GM12878 (cell line): ENCODE data around the gene RET. TPM values are rescaled to one million over a fixed set of nuclear protein-coding genes. Genes with fewer than 3 reads are reported as not detected.
A peak's percentile ranks its signal among the peaks of the same experiment; 100 is the strongest.

Experiments used
- ATAC-seq: fragments of 200-7000 bp; cut with Tn5 transposase; 3 replicates; pipeline ENCODE4 v1.9.1; 2020; ENCODE audit warnings: mild to moderate bottlenecking, moderate library complexity
- BruUV-seq: library from RNA; stranded (reverse); fragments of 400-500 nt; replicated peaks from 2 replicates; lab custom pipeline; 2021; lab: Mats Ljungman, UMichigan
- CTCF ChIA-PET: fragments of 300-600 bp; sonication (Branson Sonifier 250); formaldehyde crosslinking; extraction: SDS; loops from one replicate; lab custom pipeline; 2021; ENCODE audit warnings: inconsistent platforms; lab: Yijun Ruan, JAX
- POLR2A ChIA-PET: fragments of 350-600 bp; formaldehyde crosslinking; extraction: SDS; loops from one replicate; lab custom pipeline; 2021; ENCODE audit warnings: inconsistent platforms; lab: Charles Lee
- RAD21 ChIA-PET: fragments of 300-600 bp; sonication (Branson Sonifier 250); formaldehyde crosslinking; loops from one replicate; lab custom pipeline; 2023; ENCODE audit warnings: antibody characterized with exemption; ENCODE audit not compliant: unreplicated experiment; lab: Charles Lee
- SMC1A ChIA-PET: fragments of 300-600 bp; sonication (Branson Sonifier 250); formaldehyde crosslinking; loops from one replicate; lab custom pipeline; 2023; ENCODE audit not compliant: unreplicated experiment, uncharacterized antibody; lab: Charles Lee
- DNase-seq: peaks from one replicate; pipeline ENCODE4 v3.0.0-alpha.2; 2011; ENCODE audit warnings: low read depth, low spot score
- FAIRE-seq: peaks from 3 replicates; lab custom pipeline; 2011; peaks lifted over from hg19 to GRCh38; lab: Jason Lieb, UNC
- H2AFZ ChIP-seq: 2 replicates; pipeline ENCODE4 v1.6.0; 2011; ENCODE audit warnings: low read depth, low read length, control low read depth; ENCODE audit not compliant: control insufficient read depth
- H3K27ac ChIP-seq: 2 replicates; pipeline ENCODE4 v1.5.1; 2011; ENCODE audit warnings: control low read depth; ENCODE audit not compliant: control insufficient read depth, insufficient read depth
- H3K27me3 ChIP-seq, 2 experiments: replicated peaks in 1 of 2; 2 replicates each; pipeline versions ENCODE4 v1.6.0 to v1.6.1; 2011; ENCODE audit warnings: low read length in 1 of 2; ENCODE audit not compliant: control insufficient read depth in 2 of 2, insufficient read depth in 2 of 2
- H3K36me3 ChIP-seq, 2 experiments: 2 replicates each; pipeline ENCODE4 v1.5.1; 2011; ENCODE audit warnings: low read length in 1 of 2; ENCODE audit not compliant: control insufficient read depth in 2 of 2, insufficient read depth in 2 of 2
- H3K4me1 ChIP-seq: 2 replicates; pipeline ENCODE4 v1.6.1; 2011; ENCODE audit warnings: mild to moderate bottlenecking, low read length, moderate library complexity, mixed read lengths; ENCODE audit not compliant: control insufficient read depth, insufficient read depth
- H3K4me2 ChIP-seq: 2 replicates; pipeline ENCODE4 v1.6.0; 2011; ENCODE audit warnings: control low read depth; ENCODE audit not compliant: control insufficient read depth, insufficient read depth
- H3K4me3 ChIP-seq: fragments of 200-600 bp; sonication (generic); 2 replicates; pipeline ENCODE4 v1.5.1; 2016
- H3K79me2 ChIP-seq: 2 replicates; pipeline ENCODE4 v1.6.0; 2011; ENCODE audit warnings: low read length; ENCODE audit not compliant: control insufficient read depth, insufficient read depth
- H3K9ac ChIP-seq: 2 replicates; pipeline ENCODE4 v1.8.0; 2011; ENCODE audit warnings: low read length, control low read depth, mixed read lengths; ENCODE audit not compliant: control insufficient read depth, insufficient read depth
- H3K9me3 ChIP-seq: replicated peaks from 3 replicates; pipeline ENCODE4 v1.5.1; 2011; ENCODE audit warnings: mild to moderate bottlenecking, low read length; ENCODE audit not compliant: control insufficient read depth, insufficient read depth
- H4K20me1 ChIP-seq: 2 replicates; pipeline ENCODE4 v1.6.0; 2011; ENCODE audit not compliant: control insufficient read depth, insufficient read depth
- ELK1 ChIP-seq: IDR thresholded peaks from 2 replicates; pipeline ENCODE4 v1.6.1; 2012; ENCODE audit warnings: low read depth, low read length, improper control_type of control experiment
- HCFC1 ChIP-seq: fragments of 150-350 bp; IDR thresholded peaks from 2 replicates; pipeline ENCODE4 v1.6.1; 2014; ENCODE audit warnings: low read length
- HDGF ChIP-seq: fragments of 450-650 bp; IDR thresholded peaks from 2 replicates; pipeline ENCODE4 v1.6.1; 2016; ENCODE audit warnings: antibody characterized with exemption
- MAX ChIP-seq: IDR thresholded peaks from 2 replicates; pipeline ENCODE4 v1.6.1; 2012; ENCODE audit warnings: low read depth, low read length, improper control_type of control experiment
- MYC ChIP-seq: IDR thresholded peaks from 2 replicates; pipeline ENCODE4 v1.6.1; 2011; ENCODE audit warnings: mild to moderate bottlenecking, low read length, moderate library complexity, inconsistent platforms; ENCODE audit not compliant: insufficient read depth, insufficient replicate concordance, insufficient read length, severe bottlenecking
- NBN ChIP-seq: fragments of 450-650 bp; IDR thresholded peaks from 2 replicates; pipeline ENCODE4 v1.6.1; 2016
- SIN3A ChIP-seq: IDR thresholded peaks from 2 replicates; pipeline ENCODE4 v1.6.1; 2012; ENCODE audit warnings: low read depth, low read length, improper control_type of control experiment
- TCF3 ChIP-seq: IDR thresholded peaks from 2 replicates; pipeline ENCODE4 v1.6.1; 2012; ENCODE audit warnings: low read depth, mild to moderate bottlenecking, low read length, borderline replicate concordance; ENCODE audit not compliant: insufficient read depth
- WRNIP1 ChIP-seq: IDR thresholded peaks from 2 replicates; pipeline ENCODE4 v1.6.1; 2011; ENCODE audit warnings: low read depth, low read length, improper control_type of control experiment, borderline replicate concordance
- ZBTB4 ChIP-seq: fragments of 450-650 bp; formaldehyde crosslinking; IDR thresholded peaks from 2 replicates; pipeline ENCODE4 v1.4.0; 2022; ENCODE audit warnings: mild to moderate bottlenecking, moderate library complexity
- WGBS: methylation state at CpG from one replicate; pipeline ENCODE4 v1.1.6; 2016; ENCODE audit warnings: low lambda C conversion rate; ENCODE audit not compliant: insufficient replicate concordance, insufficient coverage; ENCODE audit errors: missing lambda C conversion rate; 5-methylcytosine and 5-hydroxymethylcytosine counted together
- in situ Hi-C: fragments of 300-500 bp; cut with MboI; formaldehyde crosslinking; loops from 9 replicates; pipeline ENCODE4 v1.14.3; 2018; ENCODE audit warnings: mixed read lengths
- intact Hi-C: fragments of 100-400 bp; cut with micrococcal nuclease; formaldehyde crosslinking; loops from one replicate; pipeline ENCODE4 v1.14.2; 2022; ENCODE audit not compliant: unreplicated experiment
- polyA plus RNA-seq, 11 experiments: library from polyadenylated mRNA; depleted of rRNA in 4 of 11; unstranded in 6 of 11; stranded (reverse) in 5 of 11; fragments of >200 nt; fragmentation: Nextera tagmentation in 4 of 11; fragmentation: Illumina TruSeq in 1 of 11; extraction: Ambion mirVana in 4 of 11; extraction: Trizol in 1 of 11; gene quantifications; 1 replicate in 1 of 11; 2 replicates in 10 of 11; pipeline versions ENCODE4 v1.2.1 to v1.2.3, GENCODE V29; 2011 to 2016; ENCODE audit warnings: inconsistent platforms in 2 of 11, missing spikeins in 2 of 11, low read depth in 1 of 11
- total RNA-seq, 4 experiments: library from RNA; depleted of rRNA in 3 of 4; stranded (reverse); fragments of >200 nt in 3 of 4; fragmentation: Illumina TruSeq in 1 of 4; extraction: Trizol in 1 of 4; gene quantifications; 2 replicates each; pipeline versions ENCODE4 v1.2.1 to v1.2.3, GENCODE V29; 2013 to 2021
- TF ChIP-seq, protein P1 (sequence below): fragments of 450-650 bp; IDR thresholded peaks from 2 replicates; pipeline ENCODE4 v1.6.1; 2016; ENCODE audit warnings: mild to moderate bottlenecking
- TF ChIP-seq, protein P2 (sequence below): fragments of 450-650 bp; formaldehyde crosslinking; IDR thresholded peaks from 2 replicates; pipeline ENCODE4 v1.5.0; 2022; ENCODE audit warnings: mild to moderate bottlenecking, missing genetic modification characterization

RET gene
- total and polyA plus RNA-seq, 10 of the 15 experiments (the other 5 are each of a cell fraction or from before 2014, with no cell fraction given): not detected

DNA sequence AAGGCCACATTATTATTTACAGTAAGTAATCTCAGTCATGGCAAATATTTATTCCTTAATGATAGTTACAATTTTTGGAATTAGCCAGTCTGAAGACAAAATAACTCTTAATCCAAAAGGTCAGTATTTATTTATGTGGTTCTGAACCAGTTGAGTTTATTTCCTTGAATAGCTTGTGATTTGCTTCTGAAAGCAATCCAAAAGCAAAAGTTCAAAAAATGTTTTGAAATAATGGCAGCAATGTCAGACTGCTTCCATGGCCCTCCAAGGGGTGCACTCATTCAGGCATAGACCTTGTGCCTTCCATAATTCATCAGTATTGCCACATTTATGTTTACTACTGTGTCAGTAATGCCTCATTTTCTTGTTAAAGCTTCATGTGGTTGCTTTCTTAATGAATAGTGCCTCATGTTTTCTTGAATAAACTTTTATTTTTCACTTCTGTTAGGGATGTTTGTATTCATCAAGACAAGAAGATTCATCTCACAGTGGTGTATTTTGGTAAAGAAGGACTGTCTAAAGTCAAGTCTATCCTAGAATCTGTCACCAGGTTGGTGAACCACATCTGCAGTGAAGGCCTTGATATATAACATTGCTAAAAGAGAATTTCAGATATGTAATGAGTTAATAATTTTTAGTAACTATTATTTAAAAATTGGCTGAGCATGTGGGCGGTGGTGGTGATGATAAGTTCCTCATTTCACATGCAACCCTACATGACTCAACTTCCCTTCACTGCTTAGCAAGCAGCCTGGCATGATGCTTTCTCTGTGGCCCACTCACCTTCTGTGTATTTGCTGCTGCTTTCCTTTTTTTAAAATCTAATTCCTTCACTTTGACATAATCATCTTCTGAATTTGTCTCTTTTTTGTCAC, 83.4 kb downstream of the RET start:
- Histone ChIP-seq H3K27me3 (no peaks in the 10 kb centered on the region), H3K4me3 (no peak overlapping the region), H3K9ac (no peak overlapping the region), H3K4me1 (no peaks in the 10 kb centered on the region; the same call in 1 of the 2 replicates), H3K79me2 (peaks cover 1% of the 10 kb centered on the region), H3K4me2 (no peak overlapping the region), H3K9me3 (no peaks in the 10 kb centered on the region), H4K20me1 (no peaks in the 10 kb centered on the region), H3K36me3 (peaks cover 2 to 6% of the 10 kb centered on the region in 2 experiments; a peak in 2 of 4 replicates), H2AFZ (no peak overlapping the region), H3K27ac (no peak overlapping the region; the same call in 1 of the 2 replicates)
- ChIA-PET SMC1A (interaction anchor here (0.7 to 3.0 kb wide), 3 partner anchors 10 to 19 kb away, joined by 3 to 8 read pairs (median 3); no protein-coding TSS in a partner anchor), RAD21 (interaction anchor here (0.5 to 0.9 kb wide), 3 partner anchors 14 to 525 kb away, joined by 3 to 4 read pairs (median 3); no protein-coding TSS in a partner anchor), POLR2A (no interaction called here), CTCF (interaction anchor here (1.4 to 1.8 kb wide), 2 partner anchors 10 to 11 kb away, joined by 4 to 6 read pairs; no protein-coding TSS in a partner anchor)
- in situ Hi-C loops: loop anchor here (25.0 kb wide), 1 partner anchor 1802 kb away; the partner anchor contains the start of gene RASSF4
- no peak for DNase-seq
- intact Hi-C loops: no loop called here
- BruUV-seq: no TSS peak
- 35% methylated on average over 1 of the region's 1 CpG for WGBS
- peak; percentile 75 for ATAC-seq
- FAIRE-seq: no peak
- no peak for TF ChIP-seq ZBTB4 (CRISPR knock-in tag)
- TF ChIP-seq MAX: no peak
- TF ChIP-seq, protein P1, sequence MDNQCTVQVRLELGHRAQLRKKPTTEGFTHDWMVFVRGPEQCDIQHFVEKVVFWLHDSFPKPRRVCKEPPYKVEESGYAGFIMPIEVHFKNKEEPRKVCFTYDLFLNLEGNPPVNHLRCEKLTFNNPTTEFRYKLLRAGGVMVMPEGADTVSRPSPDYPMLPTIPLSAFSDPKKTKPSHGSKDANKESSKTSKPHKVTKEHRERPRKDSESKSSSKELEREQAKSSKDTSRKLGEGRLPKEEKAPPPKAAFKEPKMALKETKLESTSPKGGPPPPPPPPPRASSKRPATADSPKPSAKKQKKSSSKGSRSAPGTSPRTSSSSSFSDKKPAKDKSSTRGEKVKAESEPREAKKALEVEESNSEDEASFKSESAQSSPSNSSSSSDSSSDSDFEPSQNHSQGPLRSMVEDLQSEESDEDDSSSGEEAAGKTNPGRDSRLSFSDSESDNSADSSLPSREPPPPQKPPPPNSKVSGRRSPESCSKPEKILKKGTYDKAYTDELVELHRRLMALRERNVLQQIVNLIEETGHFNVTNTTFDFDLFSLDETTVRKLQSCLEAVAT: no peak
- TF ChIP-seq SIN3A: no peak
- TF ChIP-seq TCF3: no peak
- no peak for TF ChIP-seq WRNIP1
- no peak for TF ChIP-seq ELK1
- no peak for TF ChIP-seq NBN
- TF ChIP-seq MYC: no peak
- TF ChIP-seq HDGF: no peak
- TF ChIP-seq HCFC1: no peak
- TF ChIP-seq, protein P2, sequence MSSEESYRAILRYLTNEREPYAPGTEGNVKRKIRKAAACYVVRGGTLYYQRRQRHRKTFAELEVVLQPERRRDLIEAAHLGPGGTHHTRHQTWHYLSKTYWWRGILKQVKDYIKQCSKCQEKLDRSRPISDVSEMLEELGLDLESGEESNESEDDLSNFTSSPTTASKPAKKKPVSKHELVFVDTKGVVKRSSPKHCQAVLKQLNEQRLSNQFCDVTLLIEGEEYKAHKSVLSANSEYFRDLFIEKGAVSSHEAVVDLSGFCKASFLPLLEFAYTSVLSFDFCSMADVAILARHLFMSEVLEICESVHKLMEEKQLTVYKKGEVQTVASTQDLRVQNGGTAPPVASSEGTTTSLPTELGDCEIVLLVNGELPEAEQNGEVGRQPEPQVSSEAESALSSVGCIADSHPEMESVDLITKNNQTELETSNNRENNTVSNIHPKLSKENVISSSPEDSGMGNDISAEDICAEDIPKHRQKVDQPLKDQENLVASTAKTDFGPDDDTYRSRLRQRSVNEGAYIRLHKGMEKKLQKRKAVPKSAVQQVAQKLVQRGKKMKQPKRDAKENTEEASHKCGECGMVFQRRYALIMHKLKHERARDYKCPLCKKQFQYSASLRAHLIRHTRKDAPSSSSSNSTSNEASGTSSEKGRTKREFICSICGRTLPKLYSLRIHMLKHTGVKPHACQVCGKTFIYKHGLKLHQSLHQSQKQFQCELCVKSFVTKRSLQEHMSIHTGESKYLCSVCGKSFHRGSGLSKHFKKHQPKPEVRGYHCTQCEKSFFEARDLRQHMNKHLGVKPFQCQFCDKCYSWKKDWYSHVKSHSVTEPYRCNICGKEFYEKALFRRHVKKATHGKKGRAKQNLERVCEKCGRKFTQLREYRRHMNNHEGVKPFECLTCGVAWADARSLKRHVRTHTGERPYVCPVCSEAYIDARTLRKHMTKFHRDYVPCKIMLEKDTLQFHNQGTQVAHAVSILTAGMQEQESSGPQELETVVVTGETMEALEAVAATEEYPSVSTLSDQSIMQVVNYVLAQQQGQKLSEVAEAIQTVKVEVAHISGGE (CRISPR knock-in tag): no peak
